Smooth muscle cell (in vitro differentiated cells): ENCODE results near the gene IMPDH1. TPM values are rescaled to one million over a fixed set of nuclear protein-coding genes. Genes with fewer than 3 reads are reported as not detected.

Source experiments
- DNase-seq: peaks from one replicate; lab custom pipeline; 2025; ENCODE audit not compliant: unreplicated experiment; lab: John Stamatoyannopoulos, UW
- H2AFZ ChIP-seq: fragments of 200-600 bp; sonication (generic); 2 replicates; pipeline ENCODE4 v1.6.0; 2016; ENCODE audit warnings: antibody characterized with exemption, low read depth, mild to moderate bottlenecking
- H3F3A ChIP-seq: fragments of 200-600 bp; sonication (generic); 2 replicates; pipeline ENCODE4 v1.6.0; 2017; ENCODE audit warnings: antibody characterized with exemption, low read depth
- H3K27ac ChIP-seq: fragments of 200-600 bp; sonication (generic); 2 replicates; pipeline ENCODE4 v1.5.1; 2016; ENCODE audit warnings: low read depth, mild to moderate bottlenecking
- H3K27me3 ChIP-seq: fragments of 200-600 bp; sonication (generic); 2 replicates; pipeline ENCODE4 v1.6.1; 2016; ENCODE audit warnings: low read depth, mild to moderate bottlenecking
- H3K36me3 ChIP-seq: fragments of 200-600 bp; sonication (generic); 2 replicates; pipeline ENCODE4 v1.5.1; 2016; ENCODE audit warnings: low read depth
- H3K4me1 ChIP-seq: fragments of 200-600 bp; sonication (generic); 2 replicates; pipeline ENCODE4 v1.5.1; 2016; ENCODE audit warnings: low read depth
- H3K4me2 ChIP-seq: fragments of 200-600 bp; sonication (generic); 2 replicates; pipeline ENCODE4 v1.6.0; 2016; ENCODE audit warnings: mild to moderate bottlenecking
- H3K4me3 ChIP-seq: fragments of 200-600 bp; sonication (generic); 2 replicates; pipeline ENCODE4 v1.5.1; 2016; ENCODE audit warnings: mild to moderate bottlenecking
- H3K79me2 ChIP-seq: fragments of 200-600 bp; sonication (generic); 2 replicates; pipeline ENCODE4 v1.6.0; 2016; ENCODE audit warnings: low read depth, mild to moderate bottlenecking
- H3K9ac ChIP-seq: fragments of 200-600 bp; sonication (generic); 2 replicates; pipeline ENCODE4 v1.6.0; 2016; ENCODE audit warnings: low read depth
- H3K9me3 ChIP-seq: fragments of 200-600 bp; sonication (generic); replicated peaks from 2 replicates; pipeline ENCODE4 v1.5.1; 2016; ENCODE audit warnings: low read depth
- H4K20me1 ChIP-seq: fragments of 200-600 bp; sonication (generic); 2 replicates; pipeline ENCODE4 v1.6.0; 2016; ENCODE audit warnings: low read depth
- WGBS: methylation state at CpG from one replicate; pipeline ENCODE4 v1.1.7; 2016; ENCODE audit warnings: low lambda C conversion rate; 5-methylcytosine and 5-hydroxymethylcytosine counted together
- polyA plus RNA-seq: library from polyadenylated mRNA; unstranded; fragments of >200 nt; fragmentation: Nextera tagmentation; extraction: Ambion mirVana; gene quantifications from 2 replicates; pipeline ENCODE4 v1.2.1, GENCODE V29; 2016
- total RNA-seq: library from RNA; depleted of rRNA; stranded (reverse); fragments of >200 nt; gene quantifications from 2 replicates; pipeline ENCODE4 v1.2.3, GENCODE V29; 2014
- TF ChIP-seq, protein P1 (sequence below): fragments of 200-600 bp; sonication (generic); IDR thresholded peaks from 2 replicates; pipeline ENCODE4 v1.5.1; 2017; ENCODE audit warnings: borderline replicate concordance, mild to moderate bottlenecking, antibody characterized with exemption; ENCODE audit not compliant: insufficient read depth, poor library complexity, severe bottlenecking

The IMPDH1 gene
- total and polyA plus RNA-seq, 2 experiments from 2014 or later, result 48.4 to 129 TPM

DNA sequence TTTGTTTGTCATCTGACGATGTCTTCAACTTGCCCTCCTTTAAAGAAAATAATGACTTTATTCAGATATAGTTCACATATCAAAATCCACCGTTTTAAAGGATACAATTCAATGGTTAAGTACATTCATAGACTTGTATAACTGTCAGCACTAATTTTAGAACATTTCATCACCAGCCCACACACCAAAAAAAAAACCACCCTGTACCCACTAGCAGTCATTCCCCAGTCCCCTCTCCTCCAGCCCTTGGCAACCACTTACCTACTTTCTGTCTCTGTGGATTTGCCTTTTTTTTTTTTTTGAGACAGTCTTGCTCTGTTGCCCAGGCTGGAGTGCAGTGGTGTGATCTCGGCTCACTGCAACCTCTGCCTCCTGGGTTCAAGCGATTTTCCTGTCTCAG lies 40.6 kb upstream of the IMPDH1 start:
- Histone ChIP-seq H3K9me3 (no peaks in the 10 kb centered on the region), H3K36me3 (no peaks in the 10 kb centered on the region), H3K4me2 (no peak overlapping the region), H3K79me2 (no peaks in the 10 kb centered on the region), H4K20me1 (no peaks in the 10 kb centered on the region), H3K27ac (no peak overlapping the region), H3K4me1 (peaks cover 18% of the 10 kb centered on the region), H3K27me3 (no peaks in the 10 kb centered on the region), H3K9ac (no peak overlapping the region), H3F3A (peaks cover 9% of the 10 kb centered on the region), H3K4me3 (no peak overlapping the region), H2AFZ (no peak overlapping the region)
- no peak for DNase-seq
- 78% methylated on average over 4 of the region's 4 CpGs for WGBS
- TF ChIP-seq, protein P1, sequence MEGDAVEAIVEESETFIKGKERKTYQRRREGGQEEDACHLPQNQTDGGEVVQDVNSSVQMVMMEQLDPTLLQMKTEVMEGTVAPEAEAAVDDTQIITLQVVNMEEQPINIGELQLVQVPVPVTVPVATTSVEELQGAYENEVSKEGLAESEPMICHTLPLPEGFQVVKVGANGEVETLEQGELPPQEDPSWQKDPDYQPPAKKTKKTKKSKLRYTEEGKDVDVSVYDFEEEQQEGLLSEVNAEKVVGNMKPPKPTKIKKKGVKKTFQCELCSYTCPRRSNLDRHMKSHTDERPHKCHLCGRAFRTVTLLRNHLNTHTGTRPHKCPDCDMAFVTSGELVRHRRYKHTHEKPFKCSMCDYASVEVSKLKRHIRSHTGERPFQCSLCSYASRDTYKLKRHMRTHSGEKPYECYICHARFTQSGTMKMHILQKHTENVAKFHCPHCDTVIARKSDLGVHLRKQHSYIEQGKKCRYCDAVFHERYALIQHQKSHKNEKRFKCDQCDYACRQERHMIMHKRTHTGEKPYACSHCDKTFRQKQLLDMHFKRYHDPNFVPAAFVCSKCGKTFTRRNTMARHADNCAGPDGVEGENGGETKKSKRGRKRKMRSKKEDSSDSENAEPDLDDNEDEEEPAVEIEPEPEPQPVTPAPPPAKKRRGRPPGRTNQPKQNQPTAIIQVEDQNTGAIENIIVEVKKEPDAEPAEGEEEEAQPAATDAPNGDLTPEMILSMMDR, result no peak

DNA sequence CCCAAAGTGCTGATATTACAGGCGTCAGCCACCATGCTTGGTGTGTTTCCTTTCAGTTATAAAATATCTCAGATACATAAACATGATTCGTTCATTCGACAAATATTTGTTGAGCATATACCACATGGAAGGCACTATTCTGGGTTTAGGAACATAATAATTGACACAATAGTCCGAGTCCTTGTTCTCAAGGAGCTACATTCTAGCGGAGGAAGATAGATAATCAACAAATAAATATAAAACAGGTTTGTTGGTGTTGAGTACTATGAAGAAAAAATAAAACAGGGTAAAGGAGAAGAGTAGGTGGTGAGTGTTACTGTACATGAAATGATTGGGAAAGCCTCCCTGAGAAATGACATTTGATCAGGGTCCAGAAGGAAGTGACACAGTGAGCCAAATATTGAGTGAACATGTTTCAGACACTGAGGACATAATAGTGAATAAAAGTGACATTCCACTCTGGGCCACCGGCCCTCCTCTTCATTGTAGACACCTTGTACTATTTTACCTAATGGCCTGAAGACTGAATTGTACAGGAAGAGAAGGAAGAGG lies 39.0 kb upstream of the IMPDH1 start:
- H3K4me3 ChIP-seq, result no peak overlapping the region
- DNase-seq, result no peak
- H3K36me3 ChIP-seq, result no peaks in the 10 kb centered on the region
- no peak overlapping the region for H3K9ac ChIP-seq
- 95% methylated on average over 6 of the region's 6 CpGs for WGBS
- no peaks in the 10 kb centered on the region for H4K20me1 ChIP-seq
- H3K4me2 ChIP-seq, result no peak overlapping the region
- peaks cover 4% of the 10 kb centered on the region for H3K4me1 ChIP-seq
- no peaks in the 10 kb centered on the region for H3K79me2 ChIP-seq
- TF ChIP-seq, protein P1, result no peak
- H3F3A ChIP-seq, result no peaks in the 10 kb centered on the region
- H2AFZ ChIP-seq, result no peak overlapping the region
- no peak overlapping the region for H3K27ac ChIP-seq
- no peaks in the 10 kb centered on the region for H3K27me3 ChIP-seq
- H3K9me3 ChIP-seq, result no peaks in the 10 kb centered on the region

GRCh38 chr7:128447941-128448564 lies 38.3 kb upstream of the IMPDH1 start:
- Histone ChIP-seq H3K9me3 (no peaks in the 10 kb centered on the region), H3F3A (no peaks in the 10 kb centered on the region), H3K27me3 (no peaks in the 10 kb centered on the region), H3K4me1 (no peaks in the 10 kb centered on the region), H3K27ac (no peak overlapping the region), H3K79me2 (no peaks in the 10 kb centered on the region), H3K4me3 (no peak overlapping the region), H4K20me1 (no peaks in the 10 kb centered on the region), H3K36me3 (no peaks in the 10 kb centered on the region), H3K9ac (no peak overlapping the region), H3K4me2 (no peak overlapping the region), H2AFZ (no peak overlapping the region)
- WGBS, result 73% methylated on average over 4 of the region's 4 CpGs
- no peak for DNase-seq
- TF ChIP-seq, protein P1, result no peak

DNA sequence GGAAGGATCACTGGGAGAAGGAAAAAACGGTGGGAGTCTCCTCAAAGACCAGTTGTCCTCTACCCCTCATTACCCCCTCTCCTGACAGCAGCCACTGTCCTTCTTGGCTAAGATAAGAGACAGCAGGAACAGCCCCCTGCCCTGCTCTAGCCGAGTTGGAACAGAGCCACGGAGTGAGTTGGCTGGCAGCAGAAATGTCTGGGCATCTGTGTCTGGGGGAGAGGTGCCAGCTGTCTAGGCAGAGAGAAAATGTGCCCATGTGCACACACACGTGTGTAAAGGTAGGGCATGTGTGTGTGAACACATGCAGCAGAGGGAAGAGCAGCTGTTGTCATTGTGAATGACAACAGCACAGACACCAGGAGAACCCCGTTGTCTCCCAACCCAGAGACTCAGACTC lies 36.5 kb upstream of the IMPDH1 start:
- H3K4me2 ChIP-seq, result no peak overlapping the region
- H2AFZ ChIP-seq, result no peak overlapping the region
- H4K20me1 ChIP-seq, result no peaks in the 10 kb centered on the region
- H3K9me3 ChIP-seq, result no peaks in the 10 kb centered on the region
- H3K79me2 ChIP-seq, result no peaks in the 10 kb centered on the region
- H3K4me3 ChIP-seq, result no peak overlapping the region
- no peaks in the 10 kb centered on the region for H3K4me1 ChIP-seq
- H3K27ac ChIP-seq, result no peak overlapping the region
- no peak overlapping the region for H3K9ac ChIP-seq
- H3K27me3 ChIP-seq, result no peaks in the 10 kb centered on the region
- H3K36me3 ChIP-seq, result no peaks in the 10 kb centered on the region
- TF ChIP-seq, protein P1, result no peak
- H3F3A ChIP-seq, result no peaks in the 10 kb centered on the region
- DNase-seq, result no peak
- 83% methylated on average over 5 of the region's 5 CpGs for WGBS
